GM18505 (cell line): ENCODE results near the gene DCX.

Experiments used
- ATAC-seq: cut with Tn5 transposase; IDR thresholded peaks from one replicate; pipeline ENCODE4 v1.9.1; 2021; ENCODE audit not compliant: unreplicated experiment
- POLR2A ChIP-seq: IDR thresholded peaks from 4 replicates; pipeline ENCODE4 v1.6.1; 2011; ENCODE audit warnings: borderline replicate concordance; ENCODE audit not compliant: insufficient read depth, insufficient read length; ENCODE audit errors: extremely low read depth

Gene DCX

GRCh38 chrX:111394569-111394968, 17.4 kb downstream of the DCX start:
- no peak for TF ChIP-seq POLR2A
- ATAC-seq = no peak

DNA sequence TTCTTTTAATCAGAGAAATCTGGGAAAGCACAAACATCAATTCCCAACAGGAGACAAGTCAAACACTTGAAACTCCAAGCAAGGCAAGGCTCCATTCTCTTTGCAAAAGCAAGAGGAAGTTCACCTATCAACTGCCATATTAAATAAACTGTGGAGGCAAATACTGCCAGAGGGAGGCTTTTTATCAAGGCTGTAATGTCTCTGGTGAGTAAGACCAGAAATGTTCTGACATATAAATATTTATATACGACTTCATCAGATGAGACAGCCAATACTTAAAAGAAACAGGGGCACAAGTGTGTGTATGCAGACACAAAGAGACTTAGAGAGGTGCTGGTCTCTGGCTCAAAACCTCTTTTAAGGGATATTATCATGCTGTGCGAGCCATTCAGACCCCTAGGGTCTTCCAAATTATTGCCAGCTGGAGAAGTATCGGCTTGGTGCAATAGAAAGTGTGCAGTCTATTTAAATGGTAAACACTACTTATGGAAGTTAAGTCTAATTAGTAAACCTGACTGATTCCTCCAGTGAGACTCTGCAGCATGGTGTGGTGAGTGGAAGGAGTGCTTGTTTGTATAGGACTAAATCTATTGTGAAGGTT, 24.4 kb downstream of the DCX start:
- ATAC-seq = no peak
- no peak for TF ChIP-seq POLR2A

- no peak for TF ChIP-seq POLR2A
- no peak for ATAC-seq
Measured at GRCh38 chrX:111386615-111387233, 25.3 kb downstream of the DCX start.

- TF ChIP-seq POLR2A = no peak
- ATAC-seq = no peak
Measured at GRCh38 chrX:111386077-111386476, 25.9 kb downstream of the DCX start.

DNA sequence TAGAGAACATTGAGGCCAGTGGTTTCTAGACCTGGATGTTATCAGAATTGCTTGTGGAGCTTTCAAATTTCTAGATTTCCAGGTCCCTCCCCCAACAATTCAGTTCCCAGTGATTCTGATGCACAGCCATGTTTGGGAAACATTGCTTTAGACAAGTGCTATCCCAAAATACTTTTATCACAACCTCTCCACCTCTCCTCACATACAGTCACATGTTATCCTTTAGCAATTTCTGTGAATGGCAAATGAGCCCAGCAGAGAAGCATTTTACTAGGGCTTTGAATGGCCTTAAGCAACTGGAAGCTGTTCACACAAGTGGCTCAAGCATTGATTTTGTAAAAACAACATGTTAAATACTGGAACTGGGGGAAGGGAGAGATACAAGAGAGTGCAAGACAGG, 29.7 kb downstream of the DCX start:
- no peak for ATAC-seq
- TF ChIP-seq POLR2A = no peak

- ATAC-seq = no peak
- no peak for TF ChIP-seq POLR2A
Measured at GRCh38 chrX:111376897-111377578, 35.0 kb downstream of the DCX start.

GRCh38 chrX:111376486-111376885, 35.5 kb downstream of the DCX start:
- no peak for TF ChIP-seq POLR2A
- ATAC-seq = no peak

DNA sequence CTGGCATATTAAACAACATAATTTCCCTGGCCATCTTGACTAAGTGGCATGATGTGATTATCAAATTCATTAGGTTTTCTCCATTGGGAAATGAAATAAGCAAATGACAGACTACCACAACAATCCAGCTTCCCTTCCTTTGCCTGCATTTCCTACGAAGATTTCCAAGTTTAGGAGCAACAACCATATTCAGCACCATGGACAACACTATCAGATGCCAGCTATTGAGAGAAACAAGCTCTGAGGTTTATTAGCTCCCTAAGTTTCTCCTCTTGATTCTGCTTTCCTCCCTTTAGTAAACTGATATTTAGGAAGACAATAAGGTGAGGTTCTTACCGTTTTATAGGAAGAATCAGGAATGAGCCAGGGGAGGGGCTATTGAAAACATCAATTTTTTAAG, 36.2 kb downstream of the DCX start:
- TF ChIP-seq POLR2A = no peak
- no peak for ATAC-seq

GRCh38 chrX:111372086-111372485, 39.9 kb downstream of the DCX start:
- no peak for TF ChIP-seq POLR2A
- no peak for ATAC-seq

DNA sequence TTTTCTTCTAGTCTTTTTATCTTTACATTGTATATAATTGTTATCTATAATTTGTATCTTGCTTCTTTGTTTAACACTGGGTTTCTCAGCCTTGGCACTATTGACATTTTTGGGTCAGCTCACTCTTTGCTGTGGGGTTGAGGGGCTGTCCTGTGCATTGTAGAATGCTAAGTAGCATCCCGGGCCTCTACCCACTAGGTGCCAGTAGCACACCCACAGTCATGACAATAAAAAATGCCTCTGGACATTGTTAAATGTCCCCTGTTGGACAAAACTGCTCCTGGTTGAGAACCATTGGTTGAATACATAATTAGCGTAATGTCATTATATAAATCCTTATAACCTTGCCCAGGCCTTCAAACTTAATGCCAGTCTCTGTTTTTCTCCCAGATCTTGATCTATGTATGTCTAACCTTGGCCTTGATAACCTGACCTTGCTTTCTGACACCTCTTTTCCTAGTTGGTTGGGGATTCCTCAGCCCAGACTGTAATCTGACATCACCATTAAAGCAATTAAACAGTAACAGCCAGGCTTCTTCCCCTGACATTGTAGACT, 46.1 kb downstream of the DCX start:
- TF ChIP-seq POLR2A = no peak
- ATAC-seq = no peak

DNA sequence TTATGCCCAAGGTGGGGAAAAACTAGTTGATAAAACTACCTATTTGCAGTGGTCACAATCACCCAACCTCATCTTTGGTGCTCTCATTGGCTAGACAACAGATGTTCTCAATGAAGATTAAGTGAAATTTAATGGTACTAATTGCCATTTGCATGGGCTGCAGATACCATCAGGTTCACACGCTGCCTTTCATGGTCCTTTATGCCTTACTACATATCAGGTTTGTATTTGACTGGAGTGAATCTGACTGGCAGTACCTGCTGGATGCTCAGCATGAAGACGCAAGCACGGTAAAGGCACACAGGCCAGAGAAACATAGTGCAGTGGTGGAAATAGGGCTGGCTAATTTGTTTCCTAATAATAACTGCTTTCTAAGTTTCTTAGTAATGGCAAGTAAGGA, 48.3 kb downstream of the DCX start:
- no peak for ATAC-seq
- no peak for TF ChIP-seq POLR2A

DNA sequence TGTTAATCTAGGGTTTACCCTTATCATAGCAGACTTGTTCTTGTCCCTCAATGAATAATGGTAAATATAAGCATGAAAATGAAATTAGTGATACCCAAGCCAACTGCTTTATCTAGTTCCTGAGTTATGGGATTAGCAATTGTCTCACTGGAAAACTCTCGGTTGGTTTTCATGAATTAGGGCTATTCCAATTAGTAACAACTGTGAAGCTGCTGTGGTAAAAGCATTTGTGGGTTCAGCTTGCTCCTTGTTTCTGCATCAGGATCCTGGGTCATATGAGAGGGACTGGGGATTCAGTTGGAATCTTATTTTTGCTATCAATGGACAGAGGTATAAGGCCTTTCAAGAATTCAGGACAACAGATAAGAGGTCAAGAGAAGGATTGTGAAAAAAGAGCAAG, 50.2 kb downstream of the DCX start:
- ATAC-seq = no peak
- TF ChIP-seq POLR2A = no peak

DNA sequence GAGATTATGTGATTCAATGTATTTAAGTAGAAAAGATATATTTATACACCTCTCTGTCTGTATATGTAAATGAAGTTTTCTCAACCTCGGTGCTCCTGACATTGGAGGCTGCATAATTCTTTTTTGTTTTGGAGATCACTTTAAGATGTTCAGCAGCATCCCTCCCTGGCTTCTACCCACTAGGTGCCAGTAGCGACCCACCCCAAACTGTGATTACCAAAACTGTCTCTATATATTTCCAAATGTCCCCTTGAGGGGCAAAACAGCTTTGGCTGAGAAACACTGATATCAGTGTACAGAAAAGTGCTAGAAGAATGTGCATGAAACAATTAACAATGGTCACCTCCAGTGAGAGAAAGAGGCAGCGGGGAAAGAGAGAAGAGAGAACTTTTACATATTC, 51.2 kb downstream of the DCX start:
- no peak for TF ChIP-seq POLR2A
- ATAC-seq = no peak
